GM12874 (cell line): ENCODE measurements around the gene SRBD1.

ENCODE experiments used
- TF ChIP-seq, protein P1 (sequence below): IDR thresholded peaks from 2 replicates; pipeline ENCODE4 v1.5.1; 2011; ENCODE audit warnings: low read depth, mild to moderate bottlenecking, control low read depth, low read length, moderate library complexity; ENCODE audit not compliant: insufficient read depth

The SRBD1 gene

DNA sequence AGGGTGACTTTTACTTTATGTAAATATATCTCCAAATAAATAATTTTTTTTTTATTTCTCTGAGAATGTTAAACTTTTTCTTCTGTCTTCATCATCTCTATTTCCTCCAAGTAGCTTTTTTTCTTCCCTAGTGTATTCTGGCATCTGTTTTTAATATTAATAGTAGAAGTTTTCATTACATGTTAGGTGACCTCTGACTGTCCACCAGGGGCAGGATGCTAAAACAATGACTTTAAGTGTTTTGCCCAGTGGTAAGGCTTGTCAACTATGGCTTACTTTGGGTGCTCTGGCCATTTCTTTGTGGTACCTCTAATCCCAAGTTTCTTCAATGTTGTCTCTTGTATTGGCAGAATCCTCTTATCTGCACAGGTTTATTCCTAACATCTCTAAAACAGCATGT, 127.1 kb downstream of the SRBD1 start:
- TF ChIP-seq, protein P1, sequence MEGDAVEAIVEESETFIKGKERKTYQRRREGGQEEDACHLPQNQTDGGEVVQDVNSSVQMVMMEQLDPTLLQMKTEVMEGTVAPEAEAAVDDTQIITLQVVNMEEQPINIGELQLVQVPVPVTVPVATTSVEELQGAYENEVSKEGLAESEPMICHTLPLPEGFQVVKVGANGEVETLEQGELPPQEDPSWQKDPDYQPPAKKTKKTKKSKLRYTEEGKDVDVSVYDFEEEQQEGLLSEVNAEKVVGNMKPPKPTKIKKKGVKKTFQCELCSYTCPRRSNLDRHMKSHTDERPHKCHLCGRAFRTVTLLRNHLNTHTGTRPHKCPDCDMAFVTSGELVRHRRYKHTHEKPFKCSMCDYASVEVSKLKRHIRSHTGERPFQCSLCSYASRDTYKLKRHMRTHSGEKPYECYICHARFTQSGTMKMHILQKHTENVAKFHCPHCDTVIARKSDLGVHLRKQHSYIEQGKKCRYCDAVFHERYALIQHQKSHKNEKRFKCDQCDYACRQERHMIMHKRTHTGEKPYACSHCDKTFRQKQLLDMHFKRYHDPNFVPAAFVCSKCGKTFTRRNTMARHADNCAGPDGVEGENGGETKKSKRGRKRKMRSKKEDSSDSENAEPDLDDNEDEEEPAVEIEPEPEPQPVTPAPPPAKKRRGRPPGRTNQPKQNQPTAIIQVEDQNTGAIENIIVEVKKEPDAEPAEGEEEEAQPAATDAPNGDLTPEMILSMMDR, result no peak

DNA sequence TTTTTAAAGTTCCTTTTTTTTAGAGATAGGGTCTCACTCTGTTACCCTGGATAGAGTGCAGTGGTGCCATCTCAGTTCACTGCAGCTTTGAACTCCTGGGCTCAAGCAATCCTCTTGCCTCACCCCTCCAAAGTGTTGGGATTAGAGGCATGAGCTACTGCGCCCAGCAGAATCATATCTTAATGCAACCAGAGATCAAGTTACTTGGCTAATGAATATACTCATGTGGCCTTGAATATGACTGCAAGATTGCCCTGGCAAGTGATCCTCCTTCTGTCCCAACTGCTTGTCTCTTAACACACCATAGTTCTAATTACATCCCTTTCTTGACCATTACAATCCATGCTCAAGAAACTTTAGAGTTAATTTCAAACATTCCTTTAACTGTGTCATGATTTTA, 133.5 kb downstream of the SRBD1 start:
- TF ChIP-seq, protein P1, result no peak

DNA sequence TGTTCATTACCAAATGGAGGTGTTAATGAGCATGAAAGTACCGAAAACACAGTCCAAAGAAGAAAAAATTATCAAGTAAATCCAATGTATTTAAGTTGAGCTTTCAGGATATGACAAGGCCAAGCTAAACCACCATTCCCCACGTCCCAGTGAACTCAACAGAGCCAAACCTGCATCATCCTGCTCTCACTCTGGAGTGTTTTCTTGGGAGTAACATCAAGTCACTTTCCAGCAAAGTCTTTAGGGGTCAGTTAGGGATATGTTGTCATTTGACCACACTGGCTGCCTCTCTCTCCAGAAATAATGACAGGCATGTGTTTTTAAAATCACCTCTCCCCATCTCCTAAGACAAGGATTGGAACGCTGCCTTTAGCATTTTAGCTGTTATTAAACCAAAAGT, 140.5 kb downstream of the SRBD1 start:
- TF ChIP-seq, protein P1, result no peak

DNA sequence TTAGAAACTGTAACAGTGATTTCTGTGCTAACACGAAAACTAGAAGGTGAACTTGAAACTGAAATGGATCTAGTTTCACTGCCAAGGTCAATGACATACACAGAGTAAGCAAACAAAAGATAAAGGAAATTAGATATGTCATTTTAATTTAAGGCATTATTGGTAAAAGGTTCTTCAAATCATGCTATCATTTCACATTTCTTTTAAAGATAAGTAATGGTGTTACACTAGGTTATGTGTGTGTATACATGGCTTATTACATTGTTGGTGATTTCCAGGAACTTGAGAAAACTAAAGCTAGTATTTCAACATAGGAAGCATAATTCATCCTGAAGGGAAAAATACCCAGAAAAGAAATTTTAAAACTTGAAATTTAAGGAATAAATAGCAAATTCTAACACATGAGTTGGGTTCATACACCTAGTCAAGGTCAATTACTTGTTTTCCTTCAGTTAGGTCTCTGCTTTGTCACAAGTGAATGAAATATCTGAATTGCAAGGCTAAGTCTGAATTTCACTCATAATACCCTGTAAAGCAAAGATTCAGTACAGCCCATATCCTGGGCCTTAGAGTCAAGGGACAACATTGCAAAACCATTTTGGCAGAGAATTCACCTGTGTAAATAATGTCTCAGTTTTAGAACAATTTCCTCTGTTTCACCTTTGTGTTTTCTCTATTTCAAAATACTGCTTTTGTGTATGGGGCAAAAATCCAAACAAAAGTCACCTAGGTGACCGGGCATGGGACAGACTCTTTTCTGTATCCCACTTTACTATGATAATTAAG, 141.6 kb downstream of the SRBD1 start:
- TF ChIP-seq, protein P1, result no peak

DNA sequence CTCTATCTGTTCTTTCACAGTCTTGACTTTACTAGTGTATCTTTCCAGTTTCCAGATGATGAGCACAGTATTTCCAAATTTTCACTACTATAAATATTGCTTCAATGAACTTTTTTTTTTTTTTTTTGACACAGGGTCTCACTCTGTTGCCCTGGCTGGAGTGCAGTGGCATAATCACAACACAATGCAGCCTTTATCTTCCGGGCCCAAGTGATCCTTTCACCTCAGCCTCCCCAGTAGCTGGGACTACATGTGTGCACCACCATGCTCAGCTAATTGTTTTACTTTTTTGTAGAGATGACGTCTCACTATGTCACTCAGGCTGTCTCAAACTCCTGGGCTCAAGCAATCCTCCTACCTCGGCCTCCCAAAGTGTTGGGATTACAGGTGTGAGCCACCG, 142.8 kb downstream of the SRBD1 start:
- TF ChIP-seq, protein P1, result no peak

DNA sequence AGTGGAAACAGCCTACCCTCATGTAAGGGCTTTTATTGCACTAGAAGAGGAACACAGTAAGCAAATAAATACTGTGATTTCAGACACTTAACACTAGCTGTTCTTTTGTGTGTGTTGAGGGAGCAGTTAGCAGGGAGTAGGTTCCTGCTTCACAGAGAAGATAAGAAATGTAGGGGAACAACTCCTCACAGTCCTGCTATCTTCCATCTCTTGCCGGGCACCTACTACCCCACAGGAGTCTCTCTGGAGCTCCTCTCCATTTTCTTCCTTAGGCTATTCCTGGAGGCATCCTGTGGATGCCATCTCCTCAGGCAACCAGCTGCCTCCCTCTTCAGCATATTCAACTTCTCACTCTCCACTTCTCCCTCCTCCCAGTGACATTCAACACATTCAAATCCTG, 145.0 kb downstream of the SRBD1 start:
- TF ChIP-seq, protein P1, result no peak

DNA sequence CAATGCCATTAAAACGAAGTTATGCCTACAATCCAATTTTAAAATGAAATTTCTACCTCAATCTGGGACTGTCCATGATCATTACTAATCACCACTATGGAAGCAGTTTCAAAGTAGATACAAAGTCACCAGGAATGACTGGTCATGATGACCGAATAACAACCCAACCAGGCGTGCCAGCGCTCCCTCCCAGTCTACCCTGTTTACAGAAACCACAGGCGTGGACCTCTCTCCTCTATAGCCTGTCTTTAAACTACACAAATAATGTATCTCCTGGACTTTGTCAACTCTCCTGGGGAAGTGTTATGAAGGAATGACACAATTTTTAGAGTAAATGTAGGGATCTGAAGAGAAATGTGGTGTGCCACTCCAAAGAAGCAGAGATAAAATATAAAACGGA, 150.2 kb downstream of the SRBD1 start:
- TF ChIP-seq, protein P1, result no peak
